Measurements from ENCODE around the gene UCK1. TPM values are rescaled to one million over a fixed set of nuclear protein-coding genes. Genes with fewer than 3 reads are reported as not detected.

Gene UCK1
- polyA plus RNA-seq, 3 donors = 15.9 to 19.9 (median 16.3) TPM

- H4K20me1 ChIP-seq (ENCODE audit: insufficient read depth, low read length) = no peaks in the 10 kb centered on the region
- H3K79me2 ChIP-seq (ENCODE audit: insufficient read depth, low read length) = no peaks in the 10 kb centered on the region
- 100% methylated on average over 11 of the region's 19 CpGs for WGBS (ENCODE audit: insufficient coverage)
- no peak overlapping the region for H3K27ac ChIP-seq (ENCODE audit: low read depth in 1 of 2, low read length in 2 of 2)
- Mint-ChIP-seq H3K4me1 (peaks cover 2% of the 10 kb centered on the region), H3K36me3 (peaks cover 0 to under 1% of the 10 kb centered on the region in 2 donors), H3K27me3 (ENCODE audit: low read depth in 3 of 3) (peaks cover 9 to 14% (median 11%) of the 10 kb centered on the region in 3 donors), H3K9me3 (peaks cover 2 to 13% (median 11%) of the 10 kb centered on the region in 7 donors), H3K27ac (no peak overlapping the region), H3K4me3 (no peak overlapping the region)
- H3K4me3 ChIP-seq (replicated peaks in 1 of 3; ENCODE audit: low read depth in 2 of 3, low read length in 3 of 3) = no peak overlapping the region
- H3K4me2 ChIP-seq (replicated peaks; ENCODE audit: extremely low read depth, low read length, poor library complexity, severe bottlenecking) = no peak overlapping the region
- H3K36me3 ChIP-seq (replicated peaks in 1 of 2; ENCODE audit: control insufficient read depth in 1 of 2, insufficient read depth in 2 of 2, low read length in 2 of 2) = no peaks in the 10 kb centered on the region
- intact Hi-C loops (cut with micrococcal nuclease) = no loop called here
- peaks cover 8 to 9% of the 10 kb centered on the region in 2 donors for H3K9me3 ChIP-seq (replicated peaks in 1 of 2; ENCODE audit: control insufficient read depth in 1 of 2, insufficient read depth in 1 of 2, low read length in 2 of 2)
- DNase-seq = no peak
- no peak overlapping the region for H3K9ac ChIP-seq (ENCODE audit: insufficient read depth, low read length, poor library complexity, severe bottlenecking)
- no peaks in the 10 kb centered on the region for H3K4me1 ChIP-seq (ENCODE audit: control insufficient read depth in 1 of 2, insufficient read depth in 2 of 2, low read length in 2 of 2)
- peaks cover 0 to 4% of the 10 kb centered on the region in 2 donors for H3K27me3 ChIP-seq (ENCODE audit: control insufficient read depth in 2 of 2, insufficient read depth in 2 of 2, low read length in 2 of 2)
- no peak for TF ChIP-seq CTCF (IDR thresholded peaks at IDR 0.05)
- H2AFZ ChIP-seq (ENCODE audit: insufficient read depth, low read depth, low read length, poor library complexity, severe bottlenecking) = no peak overlapping the region
Measured at GRCh38 chr9:131537946-131538345, 6.9 kb upstream of the UCK1 start.

DNA sequence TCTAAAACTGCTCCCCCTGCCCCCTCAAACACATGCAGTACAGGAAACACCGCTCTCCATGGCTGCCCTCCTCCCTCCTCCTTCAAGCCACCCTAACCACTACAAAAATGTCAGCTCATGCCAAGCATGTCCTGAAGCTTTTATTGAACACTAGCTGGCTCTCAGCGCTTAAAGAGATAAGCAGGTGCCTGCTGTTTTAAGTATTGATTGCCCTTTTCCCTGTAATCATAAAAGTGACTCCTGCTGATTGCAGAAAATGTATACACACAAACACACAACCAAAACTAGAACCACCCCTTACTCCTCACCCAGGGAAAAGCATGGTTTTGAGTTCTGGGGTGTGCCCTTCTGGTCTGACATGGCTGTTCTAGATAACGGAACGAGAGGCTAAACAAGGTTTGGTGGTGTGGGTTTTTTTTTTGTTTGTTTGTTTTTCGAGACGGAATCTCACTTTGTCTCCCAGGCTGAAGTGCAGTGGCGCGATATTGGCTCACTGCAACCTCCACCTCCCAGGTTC lies 3.7 kb upstream of the UCK1 start:
- intact Hi-C loops (cut with micrococcal nuclease) = no loop called here
- Histone ChIP-seq H3K9me3 (replicated peaks in 1 of 2; ENCODE audit: control insufficient read depth in 1 of 2, insufficient read depth in 1 of 2, low read length in 2 of 2) (no peaks in the 10 kb centered on the region), H3K27ac (ENCODE audit: low read depth in 1 of 2, low read length in 2 of 2) (no peak overlapping the region), H3K9ac (ENCODE audit: insufficient read depth, low read length, poor library complexity, severe bottlenecking) (no peak overlapping the region), H3K79me2 (ENCODE audit: insufficient read depth, low read length) (peaks cover 12% of the 10 kb centered on the region), H2AFZ (ENCODE audit: insufficient read depth, low read depth, low read length, poor library complexity, severe bottlenecking) (peak overlapping the region; percentile 37), H3K27me3 (ENCODE audit: control insufficient read depth in 2 of 2, insufficient read depth in 2 of 2, low read length in 2 of 2) (no peaks in the 10 kb centered on the region), H3K4me2 (replicated peaks; ENCODE audit: extremely low read depth, low read length, poor library complexity, severe bottlenecking) (no peak overlapping the region), H3K4me3 (replicated peaks in 1 of 3; ENCODE audit: low read depth in 2 of 3, low read length in 3 of 3) (no peak overlapping the region), H3K36me3 (replicated peaks in 1 of 2; ENCODE audit: control insufficient read depth in 1 of 2, insufficient read depth in 2 of 2, low read length in 2 of 2) (peaks cover 0 to under 1% of the 10 kb centered on the region in 2 donors), H4K20me1 (ENCODE audit: insufficient read depth, low read length) (no peaks in the 10 kb centered on the region), H3K4me1 (ENCODE audit: control insufficient read depth in 1 of 2, insufficient read depth in 2 of 2, low read length in 2 of 2) (peaks cover 13 to 16% of the 10 kb centered on the region in 2 donors)
- no peak for DNase-seq
- 0% methylated on average over 3 of the region's 8 CpGs for WGBS (ENCODE audit: insufficient coverage)
- peaks cover 0 to 3% (median 0%) of the 10 kb centered on the region in 7 donors for H3K9me3 Mint-ChIP-seq
- H3K4me1 Mint-ChIP-seq = peaks cover 10% of the 10 kb centered on the region
- H3K4me3 Mint-ChIP-seq = no peak overlapping the region
- peaks cover 1 to 13% (median 5%) of the 10 kb centered on the region in 3 donors for H3K27me3 Mint-ChIP-seq (ENCODE audit: low read depth in 3 of 3)
- no peak overlapping the region for H3K27ac Mint-ChIP-seq
- TF ChIP-seq CTCF (IDR thresholded peaks at IDR 0.05) = no peak
- H3K36me3 Mint-ChIP-seq = peaks cover 0 to 2% of the 10 kb centered on the region in 2 donors

All from CD14-positive monocyte (primary cell).